SH-SY5Y (cell line): ENCODE results near the gene TSFM.

Experiments
- GATA2 ChIP-seq: IDR thresholded peaks from 2 replicates; pipeline ENCODE4 v1.6.1; 2011; ENCODE audit warnings: mild to moderate bottlenecking, low read depth, low read length
- GATA3 ChIP-seq: IDR thresholded peaks from 2 replicates; pipeline ENCODE4 v1.6.1; 2011; ENCODE audit warnings: low read depth, mild to moderate bottlenecking, low read length, moderate library complexity

The TSFM gene

DNA sequence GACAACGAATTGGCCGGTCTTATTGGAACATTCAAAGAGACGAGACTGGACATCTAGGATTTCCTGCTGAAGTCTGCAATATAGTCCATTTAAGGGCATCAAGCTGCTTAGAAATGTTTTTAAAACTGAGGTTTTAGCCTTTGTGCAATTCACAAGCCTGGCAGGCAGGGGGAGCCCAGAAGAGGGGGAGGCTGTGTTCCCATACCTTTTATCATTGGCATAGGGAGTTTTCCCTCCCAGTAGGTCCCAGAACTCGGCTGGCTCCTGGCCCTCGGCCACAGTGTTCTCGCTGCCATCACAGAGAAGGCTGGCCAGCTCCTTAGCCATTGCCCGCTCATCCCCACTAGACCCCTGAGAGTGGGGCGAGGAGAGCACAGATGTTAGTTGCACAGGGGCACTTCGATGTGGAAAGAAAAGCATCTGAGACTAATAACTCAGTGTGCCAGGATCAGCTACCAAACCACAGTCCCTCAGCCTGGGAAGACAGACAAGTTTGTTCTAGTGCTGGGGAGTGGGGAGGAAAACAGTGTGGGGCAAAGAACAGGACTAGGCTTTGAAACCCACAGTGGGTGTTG is 20.8 kb downstream of the TSFM start:
- no peak for TF ChIP-seq GATA2
- no peak for TF ChIP-seq GATA3

DNA sequence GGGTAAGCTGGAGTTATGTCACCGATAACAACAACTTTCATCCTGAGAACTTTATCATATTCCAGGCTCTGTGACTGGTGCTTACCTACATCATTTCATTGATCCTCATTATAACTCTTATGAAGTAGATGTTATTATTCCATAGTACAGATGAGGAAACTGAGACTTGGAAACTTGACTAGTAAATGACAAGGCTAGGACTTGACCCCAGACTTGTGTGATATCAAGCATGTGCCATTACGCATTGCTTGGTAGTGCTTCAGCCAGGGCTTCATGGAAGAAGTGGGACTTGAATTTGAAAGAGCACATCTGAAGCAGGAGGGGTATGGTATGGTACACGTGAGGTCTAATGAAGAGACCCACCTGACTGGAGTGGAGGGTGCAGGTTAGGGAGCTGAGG is 24.1 kb downstream of the TSFM start:
- TF ChIP-seq GATA3 = no peak
- no peak for TF ChIP-seq GATA2

DNA sequence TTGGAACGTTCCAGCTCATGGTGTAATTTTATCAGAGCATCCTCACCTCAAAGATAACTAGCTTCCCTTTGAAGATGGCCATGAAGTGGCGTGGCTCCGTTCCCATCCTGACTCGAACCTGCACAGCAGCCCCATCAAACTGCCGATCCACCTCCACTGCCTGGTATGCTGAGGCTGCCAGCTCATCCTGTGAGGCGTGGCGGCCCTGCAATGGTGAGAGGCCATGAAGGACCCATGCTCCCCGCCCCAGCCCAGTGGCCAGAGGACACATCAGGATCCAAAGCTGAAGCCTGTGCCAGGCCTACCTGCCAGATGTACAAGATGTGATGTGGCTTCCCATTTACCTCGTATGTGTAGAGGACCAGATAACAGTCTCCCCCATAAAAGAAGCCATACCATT is 24.7 kb downstream of the TSFM start:
- TF ChIP-seq GATA2 = no peak
- TF ChIP-seq GATA3 = no peak

DNA sequence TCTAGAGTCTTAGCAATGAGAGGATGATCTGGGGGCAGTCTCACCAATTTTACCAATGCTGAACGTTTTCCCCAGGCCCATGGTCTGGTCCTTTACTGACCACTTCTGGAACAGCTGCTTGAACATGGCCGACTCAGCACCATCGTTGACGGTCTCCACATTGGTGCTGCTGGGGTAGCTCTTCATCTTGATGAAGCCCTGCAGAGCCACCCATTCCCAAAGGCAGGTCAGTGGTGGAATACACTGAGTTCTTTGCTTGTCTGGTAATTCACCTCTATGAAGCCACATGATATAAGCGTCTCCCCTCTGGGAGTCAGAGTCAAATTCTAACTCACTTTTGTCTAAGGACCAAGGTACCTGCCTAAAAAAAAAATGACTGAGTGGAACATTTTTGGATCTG is 25.8 kb downstream of the TSFM start:
- TF ChIP-seq GATA2 (no peak), GATA3 (no peak)

DNA sequence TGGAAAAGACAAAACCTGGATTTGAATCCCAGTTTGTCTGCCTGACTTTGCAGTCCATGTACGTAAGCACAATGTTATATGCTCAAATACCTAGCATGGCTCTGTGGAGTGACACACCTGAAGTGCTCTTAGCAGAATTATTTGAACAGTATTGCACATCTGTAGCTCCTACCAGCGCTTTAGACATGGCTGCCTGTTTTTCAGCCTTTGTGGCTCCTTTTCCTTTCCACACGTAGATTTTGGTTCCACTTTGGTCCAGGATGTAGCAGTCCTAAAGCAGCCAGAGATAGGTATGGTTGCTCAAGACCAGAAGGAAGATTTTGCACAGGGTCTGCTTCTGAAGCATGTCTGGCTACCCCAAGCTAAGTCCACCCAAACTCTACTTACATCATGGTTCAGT is 26.8 kb downstream of the TSFM start:
- no peak for TF ChIP-seq GATA3
- TF ChIP-seq GATA2 = no peak

DNA sequence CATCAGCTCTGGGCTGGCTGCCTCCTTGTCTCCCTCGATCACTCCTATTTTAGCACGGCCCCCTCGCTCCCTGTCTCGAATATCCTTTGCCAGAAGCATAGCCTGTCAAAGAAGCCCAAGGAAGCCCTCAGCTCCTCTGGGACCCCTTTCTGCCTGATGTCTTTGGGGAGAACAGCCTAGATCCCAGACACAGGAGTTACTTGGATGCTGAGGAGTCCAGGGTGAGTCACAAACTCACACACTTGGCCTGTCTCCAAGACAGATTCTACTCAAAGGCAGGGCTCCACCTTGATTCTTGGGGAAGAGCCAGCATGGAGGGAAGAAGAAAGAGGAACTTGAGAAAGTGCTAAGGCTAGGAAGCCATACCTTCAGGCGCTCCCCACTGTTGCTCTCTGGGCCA is 27.9 kb downstream of the TSFM start:
- no peak for TF ChIP-seq GATA3
- TF ChIP-seq GATA2 = no peak

DNA sequence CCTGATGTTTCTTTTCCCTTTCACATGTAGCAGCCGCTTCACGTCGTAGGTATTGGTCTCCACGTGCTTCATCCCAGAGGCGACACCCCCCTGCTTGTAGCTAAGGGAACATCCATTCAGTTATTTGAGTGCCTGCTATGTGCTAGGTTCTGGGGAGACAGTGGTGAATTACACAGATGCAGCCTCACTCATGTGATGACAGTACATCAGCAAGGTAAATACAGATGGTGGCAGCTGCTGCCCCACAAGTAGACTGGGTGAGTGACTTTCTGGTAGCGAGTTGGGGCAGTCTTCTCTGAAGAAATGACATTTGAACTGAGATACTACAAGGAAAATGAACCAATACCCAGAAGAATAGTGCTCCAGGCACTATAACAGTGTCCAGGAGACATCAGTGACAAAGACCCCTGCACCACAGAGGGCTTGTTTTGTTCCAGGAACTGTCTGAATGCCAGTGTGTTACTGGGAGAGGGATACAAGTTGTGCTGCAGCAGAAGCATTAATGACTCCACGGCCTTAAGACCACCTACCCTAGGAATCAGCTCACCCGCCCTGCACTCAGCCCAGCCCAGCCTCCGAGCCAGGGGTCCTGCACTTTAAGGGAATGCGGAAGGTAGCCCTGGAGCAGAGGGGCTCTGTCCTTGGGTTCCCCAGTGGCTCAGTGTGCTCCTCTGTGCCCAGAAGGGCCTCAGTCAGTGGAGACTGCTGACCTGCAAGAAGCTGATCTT is 28.6 kb downstream of the TSFM start:
- TF ChIP-seq GATA2 = no peak
- TF ChIP-seq GATA3 = no peak

DNA sequence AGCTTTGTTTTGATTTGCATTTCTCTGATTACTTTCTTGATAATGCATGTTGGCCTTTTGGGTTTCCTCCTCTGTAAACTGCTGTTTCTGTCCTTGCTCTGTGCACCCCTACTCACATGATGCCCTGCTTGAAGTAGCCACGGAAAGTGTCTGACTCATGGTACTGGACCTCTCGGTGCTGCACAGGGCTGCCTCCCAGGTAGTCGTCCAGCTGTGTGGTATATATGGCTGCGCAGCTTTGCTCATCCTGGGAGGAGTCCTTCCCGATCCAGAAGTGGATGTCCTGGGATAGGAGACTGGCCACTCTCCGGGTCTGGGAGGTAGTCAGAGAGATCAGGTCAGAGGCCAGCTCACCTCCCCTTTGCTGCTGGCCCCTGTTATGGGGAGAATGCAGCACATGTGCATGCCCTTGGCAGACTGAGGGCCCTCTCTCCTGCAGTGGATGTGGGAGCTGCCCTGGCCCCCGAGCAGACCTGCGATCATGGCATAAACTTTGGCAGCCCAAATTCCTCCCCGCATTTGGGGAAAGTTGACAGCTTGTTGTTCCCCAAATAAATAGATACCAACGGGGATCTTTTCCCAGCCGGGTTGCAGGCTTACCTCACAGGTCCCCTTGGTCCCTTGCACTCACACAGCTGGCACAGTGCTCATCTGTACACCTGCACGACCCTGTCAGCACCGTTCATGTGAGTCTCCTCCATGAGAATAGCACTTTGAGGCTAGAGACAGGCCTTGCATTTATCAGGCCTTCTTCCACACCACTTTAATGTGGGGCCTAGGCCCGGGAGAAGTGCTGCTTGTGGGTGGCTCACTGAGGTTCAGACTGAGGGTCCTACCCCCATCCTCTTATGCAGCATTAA is 30.8 kb downstream of the TSFM start:
- TF ChIP-seq GATA2 = no peak
- TF ChIP-seq GATA3 = no peak

DNA sequence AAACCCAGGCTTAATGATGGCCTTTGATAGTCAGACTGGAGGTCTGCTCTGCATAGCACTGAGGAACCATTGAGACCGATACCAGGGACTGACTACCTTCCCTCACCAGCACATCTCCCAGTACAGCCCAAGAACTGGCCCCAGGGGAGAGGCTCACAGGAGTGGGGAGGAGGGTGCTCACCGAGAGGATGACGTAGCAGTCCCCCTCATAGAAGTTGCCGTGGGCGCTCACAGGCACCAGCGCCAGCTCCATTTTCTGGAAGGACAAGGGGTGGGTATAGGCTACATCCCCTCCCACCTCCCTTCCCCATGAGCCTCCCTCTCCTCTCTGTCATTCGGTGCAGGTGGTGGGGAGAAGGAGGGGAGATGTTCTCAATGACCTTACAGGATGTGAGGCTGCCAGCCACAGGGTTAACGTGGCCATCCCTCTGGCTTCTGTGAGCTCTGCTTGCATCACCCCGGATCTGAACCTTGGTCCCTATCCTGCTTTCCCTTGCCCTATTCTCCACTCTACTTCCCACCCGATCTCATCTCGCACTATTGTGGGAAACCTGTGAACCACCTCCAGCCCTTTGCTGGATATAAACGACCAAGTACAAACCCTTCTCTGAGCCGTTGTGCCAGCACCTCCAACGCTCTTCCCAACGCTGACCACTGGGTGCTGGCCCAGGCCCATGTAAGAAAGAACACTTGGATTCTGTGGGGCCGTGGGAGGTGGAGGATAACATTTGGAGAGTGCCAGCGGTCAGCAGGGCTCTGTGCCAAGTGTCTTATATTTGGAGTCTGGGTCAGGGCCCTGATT is 31.6 kb downstream of the TSFM start:
- no peak for TF ChIP-seq GATA3
- TF ChIP-seq GATA2 = no peak

DNA sequence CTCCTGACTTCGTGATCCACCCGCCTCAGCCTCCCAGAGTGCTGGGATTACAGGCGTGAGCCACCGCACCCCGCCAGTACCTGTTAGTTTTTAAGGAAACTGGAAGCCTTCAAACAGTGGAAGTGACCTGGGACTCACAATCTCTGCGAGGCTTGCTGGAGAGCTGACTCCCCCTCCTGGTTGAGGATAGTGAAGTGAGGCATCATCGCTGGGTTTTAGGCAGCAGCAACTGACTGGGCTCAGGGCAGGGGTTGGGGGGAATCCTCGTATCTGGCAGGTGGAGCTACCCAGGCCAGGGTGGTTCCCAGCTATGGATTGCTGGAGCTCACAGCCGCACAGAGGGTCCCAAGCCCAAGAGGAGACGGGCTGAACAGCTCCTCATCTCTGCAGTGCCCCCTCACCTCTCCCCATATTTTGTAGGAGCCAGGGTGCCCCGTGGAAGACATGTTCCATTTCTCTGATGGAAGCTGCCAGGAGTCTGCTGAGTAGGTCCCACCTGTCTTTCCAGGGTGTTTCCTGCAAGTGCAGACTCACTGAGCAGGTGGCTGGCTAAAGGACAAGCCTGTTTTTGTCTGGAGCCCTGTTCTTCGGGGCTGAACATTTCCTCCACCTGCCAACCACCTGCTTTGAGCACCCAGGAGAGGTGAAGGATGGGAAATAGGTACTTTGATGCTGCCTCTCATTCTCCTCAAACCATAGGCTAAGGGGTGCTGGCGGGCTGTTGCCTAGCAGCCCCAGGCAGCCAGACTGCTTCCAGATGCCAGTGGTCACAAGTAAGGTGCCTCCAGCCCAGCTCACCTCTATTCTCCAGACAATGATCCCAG is 32.8 kb downstream of the TSFM start:
- TF ChIP-seq GATA3 (no peak), GATA2 (no peak)

DNA sequence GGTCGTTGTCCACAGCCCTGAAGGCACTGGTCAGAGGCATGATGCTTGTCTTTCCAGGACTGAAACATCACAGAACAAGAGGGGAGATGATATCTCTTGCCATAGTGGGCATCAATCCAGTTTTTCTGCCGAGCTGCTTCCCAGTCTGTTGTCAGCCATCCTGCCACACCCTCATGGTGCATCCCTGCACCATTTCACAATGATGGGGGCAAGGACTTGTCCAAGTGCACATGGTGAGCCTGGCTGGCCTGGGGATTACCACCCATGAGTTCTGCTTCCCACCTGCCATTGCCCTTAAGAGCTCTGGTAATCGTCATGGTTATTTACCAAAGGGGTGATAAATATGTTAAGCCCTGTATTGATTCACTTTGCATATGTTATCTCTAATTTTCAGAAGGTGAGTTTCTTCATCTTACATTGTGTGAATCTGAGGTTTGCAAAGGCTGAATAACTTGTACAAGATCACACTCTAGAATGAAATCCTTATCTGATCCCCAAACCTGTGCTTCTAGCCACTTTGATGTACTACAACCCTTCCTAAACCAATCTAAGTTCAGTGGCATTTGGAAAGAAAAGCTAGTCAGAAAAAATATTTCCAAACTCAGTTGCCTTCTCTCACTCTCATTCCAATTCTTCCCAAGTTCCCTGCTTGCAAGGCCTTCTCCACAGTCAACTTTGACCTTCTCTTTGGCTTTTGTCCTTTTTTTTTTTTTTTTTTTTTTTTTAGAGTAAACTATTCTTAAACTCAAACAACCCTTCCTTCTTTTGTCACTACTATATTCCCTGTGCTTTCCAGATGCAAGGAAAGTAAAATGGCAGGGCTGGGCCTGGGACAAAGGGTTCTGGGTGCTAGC is 33.6 kb downstream of the TSFM start:
- TF ChIP-seq GATA2 (peak; percentile 97), GATA3 (peak; percentile 85; the same call in 1 of the 2 replicates)

DNA sequence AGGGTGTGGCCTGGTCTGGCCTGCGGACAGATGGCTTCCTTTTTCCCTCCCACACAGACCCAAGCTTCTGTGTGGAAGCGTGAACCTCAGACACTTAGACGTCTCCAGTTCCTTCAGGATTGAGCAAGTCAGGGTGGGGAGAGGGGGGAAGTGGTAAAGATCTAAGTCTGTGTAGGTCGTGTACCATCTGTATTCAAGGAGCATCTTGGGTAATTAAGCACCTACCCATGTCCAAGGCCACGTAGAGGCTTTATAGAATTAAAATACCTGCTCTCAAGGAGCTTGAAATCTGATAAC is 34.2 kb downstream of the TSFM start:
- no peak for TF ChIP-seq GATA3
- TF ChIP-seq GATA2 = no peak
